ENCODE measurements around the gene IBA57.

IBA57 gene

DNA sequence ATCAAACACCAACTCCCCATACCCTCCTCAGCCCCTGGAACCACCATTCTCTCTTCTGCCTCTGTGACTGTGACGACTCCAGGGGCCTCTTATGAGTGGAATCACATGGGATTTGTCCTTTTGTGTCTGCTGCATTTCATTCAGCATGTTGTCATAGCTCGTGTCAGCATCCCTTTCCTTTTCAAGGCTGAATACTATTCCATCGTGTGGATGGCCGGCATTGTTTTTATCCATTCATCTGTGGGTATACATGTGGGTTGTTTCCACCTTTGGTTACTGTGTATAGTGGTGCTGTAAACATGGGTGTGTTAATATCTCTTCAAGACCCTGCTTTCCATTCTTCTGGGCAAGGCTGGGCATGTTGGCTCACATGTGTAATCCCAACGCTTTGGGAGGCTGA is 25.2 kb downstream of the IBA57 start:
- DNase-seq (ENCODE audit: extremely low read depth, low read depth) = no peak
- TF ChIP-seq, protein P1, sequence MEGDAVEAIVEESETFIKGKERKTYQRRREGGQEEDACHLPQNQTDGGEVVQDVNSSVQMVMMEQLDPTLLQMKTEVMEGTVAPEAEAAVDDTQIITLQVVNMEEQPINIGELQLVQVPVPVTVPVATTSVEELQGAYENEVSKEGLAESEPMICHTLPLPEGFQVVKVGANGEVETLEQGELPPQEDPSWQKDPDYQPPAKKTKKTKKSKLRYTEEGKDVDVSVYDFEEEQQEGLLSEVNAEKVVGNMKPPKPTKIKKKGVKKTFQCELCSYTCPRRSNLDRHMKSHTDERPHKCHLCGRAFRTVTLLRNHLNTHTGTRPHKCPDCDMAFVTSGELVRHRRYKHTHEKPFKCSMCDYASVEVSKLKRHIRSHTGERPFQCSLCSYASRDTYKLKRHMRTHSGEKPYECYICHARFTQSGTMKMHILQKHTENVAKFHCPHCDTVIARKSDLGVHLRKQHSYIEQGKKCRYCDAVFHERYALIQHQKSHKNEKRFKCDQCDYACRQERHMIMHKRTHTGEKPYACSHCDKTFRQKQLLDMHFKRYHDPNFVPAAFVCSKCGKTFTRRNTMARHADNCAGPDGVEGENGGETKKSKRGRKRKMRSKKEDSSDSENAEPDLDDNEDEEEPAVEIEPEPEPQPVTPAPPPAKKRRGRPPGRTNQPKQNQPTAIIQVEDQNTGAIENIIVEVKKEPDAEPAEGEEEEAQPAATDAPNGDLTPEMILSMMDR (IDR thresholded peaks at IDR 0.05; ENCODE audit: low read depth, low read length) = no peak

DNA sequence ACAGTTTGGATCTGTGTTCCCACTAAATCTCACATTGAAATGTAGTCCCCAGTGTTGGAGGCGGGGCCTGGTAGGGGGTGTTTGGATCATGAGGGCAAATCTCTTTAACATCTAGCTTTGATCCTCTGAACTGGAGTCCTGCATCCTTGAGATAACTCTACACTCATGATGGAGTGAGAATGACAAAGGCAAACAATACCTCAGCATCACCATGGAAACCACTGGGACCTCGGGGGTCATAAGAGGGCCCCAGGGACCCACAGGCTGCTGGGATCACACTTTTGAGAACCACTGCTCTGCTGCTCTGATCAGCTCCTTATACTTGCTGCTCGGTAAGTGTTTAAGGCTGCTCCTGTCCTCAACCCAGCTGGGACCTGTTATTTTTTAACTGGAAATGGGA is 28.8 kb downstream of the IBA57 start:
- TF ChIP-seq, protein P1 (IDR thresholded peaks at IDR 0.05; ENCODE audit: low read depth, low read length) = no peak
- DNase-seq (ENCODE audit: extremely low read depth, low read depth) = no peak

DNA sequence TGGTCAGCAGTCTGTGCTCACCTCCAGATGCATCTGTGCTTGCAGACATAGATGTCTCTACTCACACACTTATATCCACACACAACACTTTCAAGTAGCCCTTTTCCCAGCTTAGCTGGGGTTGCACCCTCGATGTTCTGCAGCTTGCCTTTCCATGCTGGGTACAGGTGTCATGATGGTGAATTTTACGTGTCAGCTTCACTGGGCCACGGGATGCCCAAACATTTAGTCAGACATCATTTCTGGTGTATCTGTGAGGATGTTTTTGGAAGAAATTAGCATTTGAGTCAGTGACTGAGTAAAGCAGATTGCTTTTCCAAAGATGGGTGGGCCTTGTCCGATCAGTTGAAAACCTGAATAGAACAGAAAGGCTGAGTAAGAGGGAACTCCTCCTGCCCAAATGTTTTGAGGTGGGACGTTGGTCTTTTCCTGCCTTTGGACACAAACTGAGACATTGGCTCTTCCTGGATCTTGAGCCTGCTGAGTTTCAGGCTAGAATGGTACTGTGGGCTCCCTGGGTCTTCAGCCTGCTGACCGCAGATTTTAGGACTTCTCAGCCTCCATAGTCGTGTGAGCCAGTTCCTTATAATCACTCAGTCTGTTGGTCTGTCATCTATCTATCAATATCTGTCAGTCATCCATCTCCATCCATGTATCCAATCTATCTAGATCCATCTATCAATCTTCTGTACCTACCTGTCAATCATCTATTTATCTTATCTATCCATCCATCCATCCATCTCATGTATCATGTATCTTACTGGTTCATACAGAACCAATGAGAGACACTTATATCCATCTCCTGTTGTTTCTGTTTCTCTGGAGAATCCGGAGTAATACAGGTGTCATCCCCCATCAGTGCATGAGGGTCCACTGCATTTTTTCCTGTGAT is 29.6 kb downstream of the IBA57 start:
- TF ChIP-seq, protein P1 (IDR thresholded peaks at IDR 0.05; ENCODE audit: low read depth, low read length) = no peak
- DNase-seq (ENCODE audit: extremely low read depth, low read depth) = no peak

DNA sequence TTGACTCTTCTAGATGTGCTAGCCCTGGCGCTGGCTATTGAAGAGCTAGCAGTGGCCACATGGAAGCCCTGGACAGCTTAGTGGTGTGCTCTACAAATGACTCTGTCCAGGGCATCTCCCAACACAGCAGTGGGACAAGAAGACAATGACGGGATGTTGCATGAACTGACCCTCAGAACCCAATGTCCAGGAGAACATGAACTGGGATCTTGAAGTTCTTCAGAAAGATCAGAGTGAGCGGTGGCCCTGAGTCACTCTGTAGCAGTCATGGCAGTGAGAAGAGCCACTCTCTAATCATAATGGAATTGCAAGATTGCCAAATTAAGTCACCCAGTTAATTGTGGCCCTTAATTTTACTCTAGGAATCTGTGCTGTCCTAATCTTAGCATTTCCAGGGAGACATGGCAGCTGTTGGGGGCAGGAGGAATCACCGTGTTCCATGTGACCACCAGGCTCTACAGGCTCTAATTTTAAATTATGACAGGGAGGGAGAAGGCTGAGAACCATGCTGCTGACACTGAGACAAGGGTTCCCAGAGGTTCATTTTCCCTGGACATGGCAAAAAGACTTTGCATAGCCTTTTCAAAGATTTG is 32.0 kb downstream of the IBA57 start:
- TF ChIP-seq, protein P1 (IDR thresholded peaks at IDR 0.05; ENCODE audit: low read depth, low read length) = no peak
- no peak for DNase-seq (ENCODE audit: extremely low read depth, low read depth)

DNA sequence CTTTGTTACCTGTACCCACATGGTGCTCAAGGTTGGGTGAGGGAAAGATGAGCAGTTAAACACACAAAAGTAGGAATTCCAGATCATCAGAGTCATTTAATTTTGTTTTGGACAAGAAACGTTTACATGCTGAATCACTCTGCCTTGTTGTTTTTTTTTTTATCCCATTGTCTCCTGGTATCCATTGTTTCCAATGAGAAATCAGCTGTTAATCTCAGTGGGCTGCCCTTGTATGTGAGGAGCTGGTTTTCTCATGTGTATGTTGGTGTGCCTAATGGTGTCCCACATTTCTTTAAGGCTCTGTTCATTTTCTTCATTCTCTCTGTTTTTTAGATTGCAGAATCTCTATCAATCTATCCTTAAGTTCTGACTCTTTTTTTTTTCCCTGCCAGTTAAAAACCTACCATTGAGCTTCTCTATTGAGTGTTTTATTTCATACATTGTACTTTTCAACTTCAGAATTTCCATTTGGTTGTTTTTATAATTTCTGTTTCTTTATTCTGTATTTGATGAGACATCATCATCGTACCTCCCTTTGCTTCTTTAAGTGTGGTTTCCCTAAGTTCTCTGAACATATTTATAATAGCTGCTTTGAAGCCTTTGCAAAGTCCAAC is 33.5 kb downstream of the IBA57 start:
- DNase-seq (ENCODE audit: extremely low read depth, low read depth) = no peak
- TF ChIP-seq, protein P1 (IDR thresholded peaks at IDR 0.05; ENCODE audit: low read depth, low read length) = no peak

DNA sequence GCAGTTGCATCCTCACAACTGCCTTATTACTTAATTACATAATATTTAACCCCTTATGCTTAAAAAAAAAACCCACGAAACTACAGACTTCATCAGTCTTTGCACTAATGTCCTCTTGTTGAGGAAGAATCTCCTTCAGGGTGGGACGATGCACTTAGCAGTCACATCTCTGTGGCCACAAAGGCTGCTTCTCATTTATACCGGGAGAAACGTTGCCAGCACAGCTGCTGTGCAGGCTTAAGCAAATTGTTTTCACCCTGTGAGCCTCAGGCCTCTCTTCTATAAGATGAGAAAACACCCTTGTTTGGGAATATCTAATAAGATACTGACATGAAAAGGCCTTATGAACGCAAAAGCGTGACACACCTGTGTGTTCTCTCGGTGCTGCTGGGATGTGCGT is 39.4 kb downstream of the IBA57 start:
- TF ChIP-seq, protein P1 (IDR thresholded peaks at IDR 0.05; ENCODE audit: low read depth, low read length) = no peak
- no peak for DNase-seq (ENCODE audit: extremely low read depth, low read depth)

Data from AG09319 (cell line).